GM12892 (cell line): ENCODE data around the gene MYO3B.
"Not testable (repeated sequence)": the region's sequence is repeated elsewhere in the genome, so short reads cannot be mapped to it uniquely, and the experiment has no call there.

Experiments used
- DNase-seq: peaks from one replicate; pipeline ENCODE4 v3.0.0; 2011; ENCODE audit not compliant: insufficient read length
- FAIRE-seq: peaks from 2 replicates; lab custom pipeline; 2011; peaks lifted over from hg19 to GRCh38; lab: Jason Lieb, UNC
- POLR2A ChIP-seq: IDR thresholded peaks from 2 replicates; pipeline ENCODE4 v1.6.1; 2011; ENCODE audit warnings: low read depth, low read length, control low read depth
- POLR2AphosphoS5 ChIP-seq: IDR thresholded peaks from 2 replicates; pipeline ENCODE4 v1.6.1; 2011; ENCODE audit warnings: low read depth, low read length, control low read depth
- TAF1 ChIP-seq: IDR thresholded peaks from 2 replicates; pipeline ENCODE4 v1.6.1; 2011; ENCODE audit warnings: low read depth, mild to moderate bottlenecking, control low read depth, low read length, borderline replicate concordance

Gene MYO3B

GRCh38 chr2:170201734-170202393, 23.9 kb downstream of the MYO3B start:
- FAIRE-seq, result no peak
- TF ChIP-seq POLR2A (no peak), TAF1 (no peak), POLR2AphosphoS5 (no peak)
- no peak for DNase-seq

- TF ChIP-seq POLR2A, result no peak
- TF ChIP-seq POLR2AphosphoS5, result no peak
- DNase-seq (no peak), FAIRE-seq (no peak)
Measured at GRCh38 chr2:170202437-170202836, 24.5 kb downstream of the MYO3B start.

GRCh38 chr2:170204298-170204951, 26.5 kb downstream of the MYO3B start:
- TF ChIP-seq POLR2A, result no peak
- TF ChIP-seq POLR2AphosphoS5, result no peak
- no peak for TF ChIP-seq TAF1
- FAIRE-seq (no peak), DNase-seq (no peak)

GRCh38 chr2:170206246-170206645, 28.3 kb downstream of the MYO3B start:
- DNase-seq, result no peak
- no peak for TF ChIP-seq TAF1
- no peak for FAIRE-seq

- FAIRE-seq (no peak), DNase-seq (no peak)
- TF ChIP-seq TAF1 (no peak), POLR2AphosphoS5 (no peak), POLR2A (no peak)
Measured at GRCh38 chr2:170206805-170207407, 29.0 kb downstream of the MYO3B start.

- no peak for FAIRE-seq
- TF ChIP-seq POLR2A (no peak), POLR2AphosphoS5 (no peak), TAF1 (no peak)
- no peak for DNase-seq
Measured at GRCh38 chr2:170207901-170208300, 30.0 kb downstream of the MYO3B start.

- no peak for TF ChIP-seq TAF1
- TF ChIP-seq POLR2AphosphoS5, result no peak
- no peak for TF ChIP-seq POLR2A
- no peak for FAIRE-seq
Measured at GRCh38 chr2:170208967-170209366, 31.0 kb downstream of the MYO3B start.

GRCh38 chr2:170212625-170213280, 34.8 kb downstream of the MYO3B start:
- DNase-seq (no peak), FAIRE-seq (peak; percentile 9)
- no peak for TF ChIP-seq POLR2AphosphoS5
- TF ChIP-seq POLR2A, result no peak
- TF ChIP-seq TAF1, result no peak

More at GRCh38 chr2:170208967-170209366, 31.0 kb downstream of the MYO3B start:
- no peak for DNase-seq

- not testable (repeated sequence) for DNase-seq, FAIRE-seq
Measured at GRCh38 chr2:170213281-170213625, 35.3 kb downstream of the MYO3B start.

GRCh38 chr2:170213651-170214050, 35.7 kb downstream of the MYO3B start:
- no peak for DNase-seq
- TF ChIP-seq POLR2A (no peak), TAF1 (no peak), POLR2AphosphoS5 (no peak)
- no peak for FAIRE-seq

GRCh38 chr2:170214309-170214948, 36.5 kb downstream of the MYO3B start:
- TF ChIP-seq POLR2A, result no peak
- no peak for TF ChIP-seq POLR2AphosphoS5
- TF ChIP-seq TAF1, result no peak
- DNase-seq (no peak), FAIRE-seq (no peak)
